ENCODE results near the gene HOXB5. TPM values are rescaled to one million over a fixed set of nuclear protein-coding genes. Genes with fewer than 3 reads are reported as not detected.

The HOXB5 gene
- total RNA-seq, 1 experiment from 2014 or later = not detected

GRCh38 chr17:48548523-48549280 lies 44.9 kb downstream of the HOXB5 start:
- no peak overlapping the region for H3K18ac ChIP-seq (ENCODE audit: insufficient read length, low read depth, low read length)
- Mint-ChIP-seq H3K36me3 (ENCODE audit: insufficient read depth in 1 of 3, low read depth in 3 of 3) (no peaks in the 10 kb centered on the region), H3K4me1 (peaks cover 36 to 61% of the 10 kb centered on the region in 2 experiments), H3K4me3 (no peak overlapping the region), H3K27ac (no peak overlapping the region), H3K9me3 (peaks cover 9 to 17% of the 10 kb centered on the region in 2 experiments; a peak in 4 of 5 replicates), H3K27me3 (ENCODE audit: low read depth) (peaks cover 100% of the 10 kb centered on the region)
- no peak overlapping the region for H3K4me2 ChIP-seq (ENCODE audit: insufficient read depth, insufficient read length, low read length)
- no peaks in the 10 kb centered on the region for H3K23me2 ChIP-seq (ENCODE audit: insufficient read length, low read depth, low read length, poor library complexity, severe bottlenecking)
- H3K9me3 ChIP-seq (ENCODE audit: control insufficient read depth, low read depth, low read length) = no peaks in the 10 kb centered on the region
- no peaks in the 10 kb centered on the region for H3K79me1 ChIP-seq (ENCODE audit: insufficient read depth, low read depth, low read length, poor library complexity, severe bottlenecking)
- H3T11ph ChIP-seq (ENCODE audit: low read length) = no peak overlapping the region
- H3K4me1 ChIP-seq (ENCODE audit: insufficient read depth, low read length) = peaks cover 3% of the 10 kb centered on the region; the same call in 1 of the 2 replicates
- H4K91ac ChIP-seq (ENCODE audit: insufficient read length, low read depth, low read length) = no peak overlapping the region
- TF ChIP-seq, protein P1, sequence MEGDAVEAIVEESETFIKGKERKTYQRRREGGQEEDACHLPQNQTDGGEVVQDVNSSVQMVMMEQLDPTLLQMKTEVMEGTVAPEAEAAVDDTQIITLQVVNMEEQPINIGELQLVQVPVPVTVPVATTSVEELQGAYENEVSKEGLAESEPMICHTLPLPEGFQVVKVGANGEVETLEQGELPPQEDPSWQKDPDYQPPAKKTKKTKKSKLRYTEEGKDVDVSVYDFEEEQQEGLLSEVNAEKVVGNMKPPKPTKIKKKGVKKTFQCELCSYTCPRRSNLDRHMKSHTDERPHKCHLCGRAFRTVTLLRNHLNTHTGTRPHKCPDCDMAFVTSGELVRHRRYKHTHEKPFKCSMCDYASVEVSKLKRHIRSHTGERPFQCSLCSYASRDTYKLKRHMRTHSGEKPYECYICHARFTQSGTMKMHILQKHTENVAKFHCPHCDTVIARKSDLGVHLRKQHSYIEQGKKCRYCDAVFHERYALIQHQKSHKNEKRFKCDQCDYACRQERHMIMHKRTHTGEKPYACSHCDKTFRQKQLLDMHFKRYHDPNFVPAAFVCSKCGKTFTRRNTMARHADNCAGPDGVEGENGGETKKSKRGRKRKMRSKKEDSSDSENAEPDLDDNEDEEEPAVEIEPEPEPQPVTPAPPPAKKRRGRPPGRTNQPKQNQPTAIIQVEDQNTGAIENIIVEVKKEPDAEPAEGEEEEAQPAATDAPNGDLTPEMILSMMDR (conservative IDR thresholded peaks at IDR 0.05) = no peak
- H3K9ac ChIP-seq (ENCODE audit: extremely low read depth, insufficient read length, low read length) = no peak overlapping the region
- H3K27me3 ChIP-seq (ENCODE audit: insufficient read depth, low read length) = peaks cover 91% of the 10 kb centered on the region
- H4K20me1 ChIP-seq (ENCODE audit: control insufficient read depth, insufficient read depth, insufficient read length) = peaks cover 3% of the 10 kb centered on the region
- H3K27ac ChIP-seq (ENCODE audit: insufficient read length, low read depth, low read length) = no peak overlapping the region
- no peak overlapping the region for H2BK15ac ChIP-seq (ENCODE audit: low read depth, low read length)
- H3K79me2 ChIP-seq (ENCODE audit: insufficient read depth, low read length) = no peaks in the 10 kb centered on the region
- no peak overlapping the region for H4K5ac ChIP-seq (ENCODE audit: insufficient read length, low read depth, low read length)
- H3K23ac ChIP-seq (ENCODE audit: insufficient read length, low read depth, low read length) = no peak overlapping the region
- no peak overlapping the region for H4K8ac ChIP-seq (replicated peaks; ENCODE audit: insufficient read length, low read depth, low read length)
- H2BK5ac ChIP-seq (ENCODE audit: insufficient read length, low read length) = no peak overlapping the region
- H2AK5ac ChIP-seq (ENCODE audit: insufficient read length, low read length) = no peak overlapping the region
- H3K14ac ChIP-seq (ENCODE audit: insufficient read depth, low read length) = no peak overlapping the region
- H2BK120ac ChIP-seq (ENCODE audit: low read depth, low read length, poor library complexity, severe bottlenecking) = no peak overlapping the region
- no peak overlapping the region for H2BK20ac ChIP-seq (ENCODE audit: low read depth, low read length, poor library complexity, severe bottlenecking)
- no peak overlapping the region for H2AFZ ChIP-seq (ENCODE audit: low read length)
- WGBS (ENCODE audit: extremely low coverage, insufficient read length, low lambda C conversion rate) = no CpG with 5 or more reads among the region's 6 CpGs
- H2BK12ac ChIP-seq (ENCODE audit: insufficient read length, low read depth, low read length) = no peak overlapping the region
- H3K56ac ChIP-seq (ENCODE audit: insufficient read length, low read depth, low read length) = no peak overlapping the region
- no peak overlapping the region for H3K4ac ChIP-seq (ENCODE audit: low read depth, low read length)
- DNase-seq = no peak
